Neural cell (in vitro differentiated cells): ENCODE data around the gene WASF1. TPM values are rescaled to one million over a fixed set of nuclear protein-coding genes. Genes with fewer than 3 reads are reported as not detected.

ENCODE experiments used
- H2AFZ ChIP-seq: fragments of 200-600, 300-800 bp; sonication (generic), shearing (Covaris generic); 2 replicates; pipeline ENCODE4 v1.6.0; 2014; ENCODE audit warnings: low read depth, mild to moderate bottlenecking, antibody characterized with exemption, low read length, moderate library complexity
- H3F3A ChIP-seq: fragments of 200-600 bp; shearing (Covaris generic); 2 replicates; pipeline ENCODE4 v1.6.1; 2016; ENCODE audit warnings: mild to moderate bottlenecking, moderate library complexity, mixed read lengths, antibody characterized with exemption, low read length; ENCODE audit not compliant: insufficient read depth, poor library complexity, severe bottlenecking
- H3K27ac ChIP-seq: fragments of 200-600, 300-800 bp; sonication (generic), shearing (Covaris generic); 2 replicates; pipeline ENCODE4 v1.5.1; 2014; ENCODE audit warnings: mild to moderate bottlenecking, low read length, moderate library complexity
- H3K27me3 ChIP-seq: fragments of 300-800, 200-600 bp; sonication (generic), shearing (Covaris generic); 2 replicates; pipeline ENCODE4 v1.6.0; 2014; ENCODE audit warnings: mild to moderate bottlenecking, low read depth, low read length, moderate library complexity; ENCODE audit not compliant: insufficient read depth
- H3K36me3 ChIP-seq: fragments of 300-800, 200-600 bp; sonication (generic), shearing (Covaris generic); 2 replicates; pipeline ENCODE4 v1.5.1; 2014; ENCODE audit warnings: mild to moderate bottlenecking, antibody characterized with exemption, low read length, moderate library complexity; ENCODE audit not compliant: insufficient read depth
- H3K4me2 ChIP-seq: fragments of 300-800, 200-600 bp; sonication (generic), shearing (Covaris generic); 2 replicates; pipeline ENCODE4 v1.6.0; 2014; ENCODE audit warnings: mild to moderate bottlenecking, low read length
- H3K4me3 ChIP-seq: fragments of 300-800, 200-600 bp; sonication (generic), shearing (Covaris generic); 2 replicates; pipeline ENCODE4 v1.5.1; 2014; ENCODE audit warnings: mild to moderate bottlenecking, low read length, moderate library complexity
- H3K79me2 ChIP-seq: fragments of 200-600 bp; shearing (Covaris generic); replicated peaks from 2 replicates; pipeline ENCODE4 v1.6.0; 2014; ENCODE audit warnings: mild to moderate bottlenecking, low read length, moderate library complexity; ENCODE audit not compliant: insufficient read depth
- H3K9ac ChIP-seq: fragments of 300-800, 200-600 bp; sonication (generic), shearing (Covaris generic); 2 replicates; pipeline ENCODE4 v1.6.1; 2016; ENCODE audit warnings: mild to moderate bottlenecking, low read length, mixed read lengths
- H3K9me2 ChIP-seq: fragments of 200-600 bp; shearing (Covaris generic); 2 replicates; pipeline ENCODE4 v1.6.1; 2016; ENCODE audit warnings: mild to moderate bottlenecking, low read length, mixed read lengths; ENCODE audit not compliant: insufficient read depth
- H3K9me3 ChIP-seq: fragments of 200-600, 300-800 bp; sonication (generic), shearing (Covaris generic); 2 replicates; pipeline ENCODE4 v1.6.1; 2016; ENCODE audit warnings: mild to moderate bottlenecking, mixed run types, low read length, moderate library complexity, mixed read lengths
- H4K20me1 ChIP-seq: fragments of 200-600 bp; shearing (Covaris generic); 2 replicates; pipeline ENCODE4 v1.6.1; 2016; ENCODE audit warnings: mild to moderate bottlenecking, mixed run types; ENCODE audit not compliant: insufficient read depth
- EP300 ChIP-seq: fragments of 450-650 bp; conservative IDR thresholded peaks from 2 replicates; pipeline ENCODE4 v1.6.1; 2014; ENCODE audit warnings: antibody characterized with exemption, mild to moderate bottlenecking, moderate library complexity; ENCODE audit not compliant: poor library complexity, severe bottlenecking
- EZH2 ChIP-seq: fragments of 200-600, 300-800 bp; shearing (Covaris generic), sonication (generic); IDR thresholded peaks from 2 replicates; pipeline ENCODE4 v1.6.1; 2014; ENCODE audit warnings: antibody characterized with exemption, low read length, borderline replicate concordance, mild to moderate bottlenecking; ENCODE audit not compliant: insufficient read depth, poor library complexity, severe bottlenecking
- MXI1 ChIP-seq: fragments of 450-650 bp; conservative IDR thresholded peaks from 2 replicates; pipeline ENCODE4 v1.6.1; 2014; ENCODE audit warnings: antibody characterized with exemption, mild to moderate bottlenecking; ENCODE audit not compliant: poor library complexity, severe bottlenecking
- POLR2AphosphoS5 ChIP-seq: IDR thresholded peaks from 2 replicates; pipeline ENCODE4 v1.6.1; 2012
- RAD21 ChIP-seq: fragments of 450-650 bp; conservative IDR thresholded peaks from 2 replicates; pipeline ENCODE4 v1.6.1; 2014; ENCODE audit warnings: antibody characterized with exemption, mild to moderate bottlenecking, moderate library complexity
- REST ChIP-seq: IDR thresholded peaks from 2 replicates; pipeline ENCODE4 v1.6.1; 2012; ENCODE audit warnings: borderline replicate concordance
- SMC3 ChIP-seq: fragments of 450-650 bp; conservative IDR thresholded peaks from 2 replicates; pipeline ENCODE4 v1.6.1; 2014; ENCODE audit warnings: antibody characterized with exemption, mild to moderate bottlenecking, moderate library complexity; ENCODE audit not compliant: poor library complexity
- TAF1 ChIP-seq: IDR thresholded peaks from 2 replicates; pipeline ENCODE4 v1.6.1; 2012; ENCODE audit warnings: low read depth
- polyA plus RNA-seq: library from polyadenylated mRNA; depleted of rRNA; stranded (reverse); fragments of >200 nt; gene quantifications from 2 replicates; pipeline ENCODE4 v1.2.3, GENCODE V29; 2014
- TF ChIP-seq, protein P1 (sequence below): fragments of 450-650 bp; IDR thresholded peaks from 2 replicates; pipeline ENCODE4 v1.5.1; 2014; ENCODE audit warnings: antibody characterized with exemption, mild to moderate bottlenecking, moderate library complexity; ENCODE audit not compliant: poor library complexity, severe bottlenecking

Gene WASF1
- polyA plus RNA-seq, 1 donor from 2014 or later = 89.7 TPM

DNA sequence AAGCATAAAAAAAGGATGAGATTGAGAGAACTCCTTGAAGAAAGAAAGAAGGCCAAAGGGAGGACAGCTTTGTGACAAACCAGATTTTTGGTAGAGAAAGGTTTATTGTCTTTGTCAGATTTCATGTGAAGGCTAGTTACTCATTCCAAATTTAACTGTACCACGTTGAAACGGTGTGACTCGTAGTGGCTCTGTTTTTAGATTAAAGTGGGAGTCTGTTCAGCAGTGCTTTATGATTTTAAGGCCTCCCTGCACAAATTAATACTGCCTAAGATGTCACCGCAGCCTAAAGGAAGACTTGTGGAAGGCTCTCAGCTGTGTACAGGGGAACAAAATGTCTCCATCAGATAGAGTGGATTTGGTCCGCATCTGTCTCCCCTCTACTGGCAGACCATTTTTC, 36.7 kb upstream of the WASF1 start:
- H3K4me3 ChIP-seq = no peak overlapping the region
- no peaks in the 10 kb centered on the region for H3K79me2 ChIP-seq
- no peaks in the 10 kb centered on the region for H3K9me3 ChIP-seq
- no peak overlapping the region for H3K27ac ChIP-seq
- no peak overlapping the region for H3K9ac ChIP-seq
- no peaks in the 10 kb centered on the region for H3F3A ChIP-seq
- no peak overlapping the region for H2AFZ ChIP-seq
- no peaks in the 10 kb centered on the region for H3K9me2 ChIP-seq
- no peaks in the 10 kb centered on the region for H4K20me1 ChIP-seq
- H3K27me3 ChIP-seq = no peaks in the 10 kb centered on the region
- H3K4me2 ChIP-seq = no peak overlapping the region
- H3K36me3 ChIP-seq = peaks cover 31% of the 10 kb centered on the region
- no peak for TF ChIP-seq SMC3

- peaks cover 25% of the 10 kb centered on the region for H3K36me3 ChIP-seq
Measured at GRCh38 chr6:110214338-110214737, 34.9 kb upstream of the WASF1 start.

More at GRCh38 chr6:110214338-110214737, 34.9 kb upstream of the WASF1 start:
- H3K79me2 ChIP-seq = no peaks in the 10 kb centered on the region
- H3K9ac ChIP-seq = no peak overlapping the region
- H3K27ac ChIP-seq = no peak overlapping the region
- H3K4me3 ChIP-seq = no peak overlapping the region
- H3F3A ChIP-seq = no peaks in the 10 kb centered on the region
- H3K9me3 ChIP-seq = no peaks in the 10 kb centered on the region
- H4K20me1 ChIP-seq = no peaks in the 10 kb centered on the region
- H3K27me3 ChIP-seq = no peaks in the 10 kb centered on the region
- H3K9me2 ChIP-seq = no peaks in the 10 kb centered on the region
- TF ChIP-seq EP300 (no peak), SMC3 (no peak), POLR2AphosphoS5 (no peak), TAF1 (no peak), REST (no peak), EZH2 (no peak), MXI1 (no peak), RAD21 (no peak)
- TF ChIP-seq, protein P1, sequence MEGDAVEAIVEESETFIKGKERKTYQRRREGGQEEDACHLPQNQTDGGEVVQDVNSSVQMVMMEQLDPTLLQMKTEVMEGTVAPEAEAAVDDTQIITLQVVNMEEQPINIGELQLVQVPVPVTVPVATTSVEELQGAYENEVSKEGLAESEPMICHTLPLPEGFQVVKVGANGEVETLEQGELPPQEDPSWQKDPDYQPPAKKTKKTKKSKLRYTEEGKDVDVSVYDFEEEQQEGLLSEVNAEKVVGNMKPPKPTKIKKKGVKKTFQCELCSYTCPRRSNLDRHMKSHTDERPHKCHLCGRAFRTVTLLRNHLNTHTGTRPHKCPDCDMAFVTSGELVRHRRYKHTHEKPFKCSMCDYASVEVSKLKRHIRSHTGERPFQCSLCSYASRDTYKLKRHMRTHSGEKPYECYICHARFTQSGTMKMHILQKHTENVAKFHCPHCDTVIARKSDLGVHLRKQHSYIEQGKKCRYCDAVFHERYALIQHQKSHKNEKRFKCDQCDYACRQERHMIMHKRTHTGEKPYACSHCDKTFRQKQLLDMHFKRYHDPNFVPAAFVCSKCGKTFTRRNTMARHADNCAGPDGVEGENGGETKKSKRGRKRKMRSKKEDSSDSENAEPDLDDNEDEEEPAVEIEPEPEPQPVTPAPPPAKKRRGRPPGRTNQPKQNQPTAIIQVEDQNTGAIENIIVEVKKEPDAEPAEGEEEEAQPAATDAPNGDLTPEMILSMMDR = no peak
- H2AFZ ChIP-seq = no peak overlapping the region
- H3K4me2 ChIP-seq = no peak overlapping the region
